IPS DF 4.7 (cell line): ENCODE measurements around the gene ACSF3.
"Not testable (repeated sequence)": the region's sequence is repeated elsewhere in the genome, so short reads cannot be mapped to it uniquely, and the experiment has no call there.

Source experiments
- DNase-seq: peaks from one replicate; pipeline ENCODE4 v3.0.0-alpha.2; 2013; ENCODE audit warnings: low spot score; ENCODE audit errors: extremely low read depth

ACSF3 gene

DNA sequence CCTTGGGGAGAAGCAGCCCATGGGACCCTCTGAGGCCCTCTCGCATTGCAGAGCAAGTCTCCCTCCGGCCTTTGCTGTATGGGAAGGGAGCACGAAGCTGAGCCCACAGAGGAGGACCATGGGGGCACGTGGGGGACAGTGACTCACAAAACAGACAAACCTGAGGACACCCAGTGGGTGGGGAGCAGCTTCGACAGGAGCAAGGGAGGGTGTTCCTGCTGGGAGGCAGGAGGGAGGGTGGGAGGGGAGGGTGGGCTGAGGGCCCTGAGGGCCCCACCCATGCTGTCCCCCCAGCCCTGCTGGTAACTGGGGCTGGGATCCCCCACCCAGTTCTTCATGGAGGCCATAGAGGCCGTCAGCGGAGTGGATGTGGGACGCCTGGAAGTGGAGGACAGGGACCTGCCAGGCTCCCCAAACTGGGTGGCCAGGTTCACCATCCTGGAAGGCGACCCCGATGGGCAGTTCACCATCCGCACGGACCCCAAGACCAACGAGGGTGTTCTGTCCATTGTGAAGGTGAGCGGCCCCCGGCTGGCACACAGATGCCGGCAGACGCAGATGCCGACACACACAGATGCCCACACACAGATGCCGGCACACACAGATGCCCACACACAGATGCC, 94.2 kb downstream of the ACSF3 start:
- DNase-seq = no peak

DNA sequence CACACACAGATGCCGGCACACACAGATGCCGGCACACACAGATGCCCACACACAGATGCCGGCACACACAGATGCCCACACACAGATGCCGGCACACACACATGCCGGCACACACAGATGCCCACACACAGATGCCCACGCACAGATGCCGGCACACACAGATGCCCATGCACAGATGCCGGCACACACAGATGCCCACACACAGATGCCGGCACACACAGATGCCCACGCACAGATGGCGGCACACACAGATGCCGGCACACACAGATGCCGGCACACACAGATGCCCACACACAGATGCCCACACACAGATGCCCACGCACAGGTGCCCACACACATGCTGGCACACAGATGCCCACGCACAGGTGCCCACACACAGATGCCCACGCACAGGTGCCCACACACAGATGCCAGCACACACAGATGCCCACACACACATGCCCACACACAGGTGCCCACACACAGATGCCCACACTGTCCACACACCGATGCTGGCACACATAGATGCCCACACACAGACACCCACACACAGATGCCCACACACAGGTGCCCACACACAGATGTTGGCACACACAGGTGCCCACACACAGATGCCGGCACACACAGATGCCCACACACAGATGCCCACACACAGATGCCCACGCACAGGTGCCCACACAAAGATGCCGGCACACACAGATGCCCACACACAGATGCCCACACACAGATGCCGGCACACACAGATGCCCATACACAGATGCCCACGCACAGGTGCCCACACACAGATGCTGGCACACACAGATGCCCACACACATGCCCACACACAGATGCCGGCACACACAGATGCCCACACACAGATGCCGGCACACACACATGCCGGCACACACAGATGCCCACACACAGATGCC, 95.1 kb downstream of the ACSF3 start:
- not testable (repeated sequence) for DNase-seq

DNA sequence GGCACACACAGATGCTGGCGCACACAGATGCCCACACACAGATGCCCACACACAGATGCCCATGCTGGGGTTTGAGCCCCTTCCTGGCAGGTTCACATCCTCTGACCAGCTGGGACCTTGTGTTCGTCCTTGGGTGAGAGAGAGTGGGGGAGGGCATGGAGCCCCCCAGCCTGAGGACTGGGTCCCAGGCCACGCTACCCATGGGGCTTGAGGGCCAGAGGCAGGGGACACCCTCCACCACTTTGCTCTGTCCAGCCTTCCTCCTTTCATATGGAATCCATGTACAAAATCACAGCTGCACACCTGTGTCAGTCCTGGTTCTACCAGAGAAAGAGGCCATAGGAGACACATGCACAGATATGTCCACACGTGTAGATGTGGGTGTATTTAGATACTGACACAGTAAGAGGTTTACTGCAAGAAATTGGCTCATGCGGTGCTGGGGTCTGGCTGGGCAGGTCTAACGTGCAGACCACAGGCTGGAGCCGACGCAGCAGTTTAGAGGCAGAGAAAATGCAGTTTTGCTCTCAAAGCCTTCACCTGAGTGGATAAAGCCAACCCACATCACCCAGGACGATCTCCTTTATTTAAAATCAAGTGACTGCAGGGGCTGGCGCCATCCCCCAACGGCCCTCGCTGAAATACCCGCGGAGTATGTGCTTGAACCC, 95.8 kb downstream of the ACSF3 start:
- no peak for DNase-seq

DNA sequence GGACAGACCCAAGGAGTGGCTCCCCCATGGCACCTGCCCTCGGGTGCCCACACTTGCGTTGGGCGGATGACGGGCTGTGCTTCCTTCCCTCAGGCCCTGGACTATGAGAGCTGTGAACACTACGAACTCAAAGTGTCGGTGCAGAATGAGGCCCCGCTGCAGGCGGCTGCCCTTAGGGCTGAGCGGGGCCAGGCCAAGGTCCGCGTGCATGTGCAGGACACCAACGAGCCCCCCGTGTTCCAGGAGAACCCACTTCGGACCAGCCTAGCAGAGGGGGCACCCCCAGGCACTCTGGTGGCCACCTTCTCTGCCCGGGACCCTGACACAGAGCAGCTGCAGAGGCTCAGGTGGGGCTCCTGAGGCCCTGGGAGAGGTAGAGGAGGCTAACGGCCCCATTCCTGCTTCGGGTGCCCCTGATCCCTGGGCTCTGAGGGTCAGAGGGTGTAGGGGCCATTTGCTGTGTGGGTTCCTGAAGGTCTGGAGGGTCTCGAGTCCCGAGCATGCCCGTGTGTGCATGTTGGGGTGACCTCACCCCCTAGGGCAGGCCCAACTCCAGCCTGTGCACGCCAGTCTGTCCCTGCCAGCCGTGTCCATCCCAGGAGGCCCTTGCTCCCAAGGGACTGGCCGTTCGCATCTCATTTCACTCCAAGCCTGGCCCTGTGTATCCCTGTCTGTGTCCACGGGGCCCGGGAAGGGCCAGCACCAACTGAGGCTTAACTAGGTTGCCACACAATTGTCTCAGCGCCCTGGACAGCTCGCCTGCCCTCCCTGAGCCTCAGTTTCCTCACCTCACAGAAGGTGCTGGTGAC, 96.7 kb downstream of the ACSF3 start:
- DNase-seq = no peak

DNA sequence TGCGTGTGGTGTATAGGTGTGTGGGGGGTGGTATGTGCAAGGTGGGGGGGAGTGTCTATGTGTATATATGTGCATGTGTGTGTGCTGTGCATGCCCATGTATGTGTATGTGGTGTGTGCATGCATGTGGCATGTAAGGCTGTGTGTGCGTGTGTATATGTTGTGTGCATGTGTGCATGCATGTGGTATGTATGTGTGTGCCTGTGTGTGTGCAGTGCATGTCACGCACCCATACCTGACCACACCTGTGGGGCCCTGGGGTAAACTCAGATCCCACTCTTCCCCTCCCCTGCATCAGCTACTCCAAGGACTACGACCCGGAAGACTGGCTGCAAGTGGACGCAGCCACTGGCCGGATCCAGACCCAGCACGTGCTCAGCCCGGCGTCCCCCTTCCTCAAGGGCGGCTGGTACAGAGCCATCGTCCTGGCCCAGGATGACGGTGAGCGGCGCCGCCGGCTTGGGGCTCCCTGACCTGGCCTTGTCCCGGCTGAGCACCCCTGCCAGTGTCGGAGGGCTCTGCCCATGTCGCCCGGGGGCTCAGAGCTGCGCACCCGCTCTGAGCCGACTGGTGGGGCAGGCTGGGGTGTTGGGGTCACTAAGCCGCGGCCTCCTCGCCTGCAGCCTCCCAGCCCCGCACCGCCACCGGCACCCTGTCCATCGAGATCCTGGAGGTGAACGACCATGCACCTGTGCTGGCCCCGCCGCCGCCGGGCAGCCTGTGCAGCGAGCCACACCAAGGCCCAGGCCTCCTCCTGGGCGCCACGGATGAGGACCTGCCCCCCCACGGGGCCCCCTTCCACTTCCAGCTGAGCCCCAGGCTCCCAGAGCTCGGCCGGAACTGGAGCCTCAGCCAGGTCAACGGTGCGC, 97.6 kb downstream of the ACSF3 start:
- no peak for DNase-seq

DNA sequence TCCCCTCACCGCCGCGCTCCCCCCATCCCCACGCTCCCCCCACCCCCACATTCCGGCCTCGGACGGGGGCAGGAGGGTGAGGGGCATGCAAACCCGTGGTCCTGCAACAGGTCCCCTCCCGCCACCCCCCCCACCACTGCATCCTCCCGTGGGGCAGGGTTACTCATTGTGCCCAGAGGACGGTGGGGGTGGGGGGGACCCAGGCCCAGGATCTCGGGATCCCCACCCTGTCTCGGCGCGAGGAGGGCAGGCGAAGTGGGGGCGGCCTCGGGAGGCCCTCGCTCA, 98.2 kb downstream of the ACSF3 start:
- no peak for DNase-seq

DNA sequence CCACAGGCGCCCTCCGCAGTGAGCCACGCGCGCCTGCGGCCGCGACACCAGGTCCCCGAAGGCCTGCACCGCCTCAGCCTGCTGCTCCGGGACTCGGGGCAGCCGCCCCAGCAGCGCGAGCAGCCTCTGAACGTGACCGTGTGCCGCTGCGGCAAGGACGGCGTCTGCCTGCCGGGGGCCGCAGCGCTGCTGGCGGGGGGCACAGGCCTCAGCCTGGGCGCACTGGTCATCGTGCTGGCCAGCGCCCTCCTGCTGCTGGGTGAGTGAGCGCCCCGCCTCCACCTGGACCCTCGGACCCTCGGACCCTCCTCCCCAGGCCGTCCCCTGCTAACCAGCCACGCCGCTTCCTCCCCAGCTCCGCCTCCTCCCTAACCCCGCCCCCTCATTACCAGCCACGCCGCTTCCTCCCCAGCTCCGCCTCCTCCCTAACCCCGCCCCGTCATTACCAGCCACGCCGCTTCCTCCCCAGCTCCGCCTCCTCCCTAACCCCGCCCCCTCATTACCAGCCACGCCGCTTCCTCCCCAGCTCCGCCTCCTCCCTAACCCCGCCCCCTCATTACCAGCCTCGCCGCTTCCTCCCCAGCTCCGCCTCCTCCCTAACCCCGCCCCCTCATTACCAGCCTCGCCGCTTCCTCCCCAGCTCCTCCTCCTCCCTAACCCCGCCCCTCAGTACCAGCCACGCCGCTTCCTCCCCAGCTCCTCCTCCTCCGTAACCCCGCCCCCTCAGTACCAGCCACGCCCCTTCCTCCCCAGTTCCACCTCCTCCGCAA, 98.7 kb downstream of the ACSF3 start:
- DNase-seq = not testable (repeated sequence)

DNA sequence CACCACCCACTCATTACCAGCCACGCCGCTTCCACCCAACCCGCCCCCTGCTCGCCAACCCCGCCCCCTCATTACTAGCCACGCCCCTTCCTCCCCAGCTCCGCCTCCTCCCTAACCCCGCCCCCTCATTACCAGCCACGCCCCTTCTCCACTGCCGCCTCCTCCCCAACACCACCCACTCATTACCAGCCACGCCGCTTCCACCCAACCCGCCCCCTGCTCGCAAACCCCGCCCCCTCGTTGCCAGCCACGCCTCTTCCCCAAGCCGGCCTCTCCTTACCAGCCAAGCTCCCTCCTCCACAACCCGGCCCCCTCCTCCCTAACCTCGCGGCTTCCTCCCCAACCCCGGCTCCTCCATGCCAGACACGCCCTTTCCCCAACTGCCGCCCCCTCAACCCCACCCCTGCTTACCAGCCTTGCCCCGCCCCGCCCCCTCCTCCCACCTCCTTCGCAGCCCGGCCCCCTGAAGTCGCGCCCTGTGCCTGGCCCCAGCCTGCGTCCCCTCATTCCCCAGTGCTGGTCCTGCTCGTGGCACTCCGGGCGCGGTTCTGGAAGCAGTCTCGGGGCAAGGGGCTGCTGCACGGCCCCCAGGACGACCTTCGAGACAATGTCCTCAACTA, 99.4 kb downstream of the ACSF3 start:
- DNase-seq = no peak

DNA sequence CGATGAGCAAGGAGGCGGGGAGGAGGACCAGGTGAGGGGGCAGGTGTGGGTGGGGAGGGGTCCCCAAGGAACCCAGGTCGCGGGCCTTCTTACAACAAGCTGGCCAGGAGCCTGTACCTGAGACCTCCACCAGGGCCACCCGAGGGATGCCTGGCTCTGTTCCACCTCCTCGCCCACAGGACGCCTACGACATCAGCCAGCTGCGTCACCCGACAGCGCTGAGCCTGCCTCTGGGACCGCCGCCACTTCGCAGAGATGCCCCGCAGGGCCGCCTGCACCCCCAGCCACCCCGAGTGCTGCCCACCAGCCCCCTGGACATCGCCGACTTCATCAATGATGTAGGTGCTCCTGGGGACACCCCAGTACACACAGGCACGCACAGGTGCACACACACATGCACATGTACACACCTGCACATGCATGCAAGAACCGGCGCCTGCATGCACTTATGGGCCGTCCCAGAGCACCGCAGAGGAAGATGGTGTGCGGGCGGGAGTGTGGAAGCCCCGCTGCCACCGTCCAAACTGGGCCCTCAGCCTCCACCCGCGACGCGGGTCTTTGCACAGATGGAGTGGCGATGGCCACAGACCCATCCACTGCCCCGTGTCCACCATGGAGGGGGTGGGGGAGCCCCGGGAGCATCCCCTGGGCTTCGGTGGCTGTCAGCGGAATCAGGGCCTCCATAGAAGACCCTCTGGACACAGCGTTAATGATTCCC, 100.1 kb downstream of the ACSF3 start:
- no peak for DNase-seq

DNA sequence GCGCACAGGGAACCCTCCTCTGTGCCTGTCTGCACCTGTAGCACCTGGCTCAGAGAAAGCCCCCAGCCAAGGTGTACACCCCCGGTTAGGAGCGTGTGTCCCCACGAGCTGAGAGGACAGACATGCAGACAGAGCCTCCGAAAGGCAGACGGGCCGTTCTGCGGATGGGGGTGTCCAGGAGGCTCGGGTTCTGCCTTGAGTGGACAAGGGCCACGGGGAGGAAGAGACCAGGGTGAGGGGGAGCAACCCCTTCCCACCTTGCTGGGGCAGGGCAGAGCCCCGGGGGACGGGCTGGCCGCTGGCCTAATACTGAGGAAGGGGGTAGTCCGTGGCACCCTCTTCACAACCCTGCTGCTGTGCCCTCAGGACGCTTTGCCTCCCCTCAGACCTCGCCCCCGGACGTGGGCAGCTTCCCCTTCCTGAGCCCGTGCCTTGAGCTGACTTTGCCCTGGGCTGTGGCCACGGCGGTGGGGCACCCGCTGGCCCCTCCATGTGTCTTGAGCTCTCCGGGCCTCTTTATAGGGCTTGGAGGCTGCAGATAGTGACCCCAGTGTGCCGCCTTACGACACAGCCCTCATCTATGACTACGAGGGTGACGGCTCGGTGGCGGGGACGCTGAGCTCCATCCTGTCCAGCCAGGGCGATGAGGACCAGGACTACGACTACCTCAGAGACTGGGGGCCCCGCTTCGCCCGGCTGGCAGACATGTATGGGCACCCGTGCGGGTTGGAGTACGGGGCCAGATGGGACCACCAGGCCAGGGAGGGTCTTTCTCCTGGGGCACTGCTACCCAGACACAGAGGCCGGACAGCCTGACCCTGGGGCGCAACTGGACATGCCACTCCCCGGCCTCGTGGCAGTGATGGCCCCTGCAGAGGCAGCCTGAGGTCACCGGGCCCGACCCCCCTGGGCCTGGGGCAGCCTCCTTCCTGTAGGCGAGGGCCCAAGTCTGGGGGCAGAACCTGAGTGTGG, 101.0 kb downstream of the ACSF3 start:
- DNase-seq = no peak

DNA sequence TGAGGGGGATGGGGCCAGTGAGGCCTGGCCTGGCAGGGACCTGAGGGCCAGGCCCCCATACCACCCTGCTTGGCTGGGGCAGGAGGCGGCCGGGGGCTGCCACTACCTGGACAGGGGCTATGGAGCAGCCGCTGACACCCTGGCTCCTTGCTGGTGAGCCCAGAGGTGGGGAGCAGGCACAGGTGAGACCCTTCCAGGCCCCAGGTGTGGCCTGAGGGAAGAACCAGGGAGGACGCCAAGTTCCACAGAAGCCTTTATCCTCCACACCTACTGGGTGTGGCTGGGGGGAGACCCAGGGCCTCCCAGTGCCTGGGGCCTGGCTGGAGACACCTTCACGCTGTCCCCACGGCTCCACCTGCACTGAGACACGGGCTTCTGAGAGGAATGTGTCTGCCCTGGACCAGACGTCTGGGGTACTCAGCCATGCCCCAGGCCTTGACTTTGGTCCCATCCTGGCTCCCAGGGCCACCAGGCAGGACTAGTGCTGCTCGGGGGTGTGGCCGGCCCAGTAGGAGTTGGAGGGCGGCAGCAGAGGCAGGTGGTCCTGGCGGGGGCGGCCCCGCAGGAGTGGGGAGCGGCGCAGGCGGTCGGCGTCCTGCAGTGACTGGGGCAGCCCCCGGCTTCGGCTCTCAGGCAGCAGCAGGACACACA, 102.0 kb downstream of the ACSF3 start:
- DNase-seq = no peak

DNA sequence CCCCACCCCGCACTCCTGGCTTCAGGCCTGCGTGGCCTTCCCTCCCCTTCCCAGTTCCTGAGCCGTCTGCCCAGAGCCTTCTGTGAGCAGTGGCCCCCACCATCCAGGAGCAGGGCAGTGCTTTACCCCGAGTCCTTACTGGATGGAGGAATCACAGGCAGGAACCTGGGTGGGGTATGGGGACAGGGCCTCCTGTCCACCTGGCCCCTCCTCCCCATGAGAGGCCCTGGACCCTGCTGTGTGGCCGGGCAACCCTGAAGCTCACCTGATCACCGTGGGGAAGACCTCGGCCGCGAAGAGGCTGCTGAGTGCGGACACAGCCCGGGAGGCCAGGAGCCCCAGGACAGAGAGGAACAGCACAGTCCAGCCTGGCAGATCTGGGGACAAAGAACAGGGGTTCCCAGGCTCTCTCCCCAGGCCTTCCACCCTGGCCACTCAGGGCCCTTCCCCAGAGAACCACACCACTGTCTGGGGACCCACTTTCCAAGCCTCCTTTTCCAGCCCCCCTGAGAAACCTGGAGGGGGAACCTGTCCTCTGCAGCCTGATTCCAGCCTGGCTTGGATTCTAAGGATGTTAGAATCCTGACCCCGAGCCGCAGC, 103.5 kb downstream of the ACSF3 start:
- no peak for DNase-seq

DNA sequence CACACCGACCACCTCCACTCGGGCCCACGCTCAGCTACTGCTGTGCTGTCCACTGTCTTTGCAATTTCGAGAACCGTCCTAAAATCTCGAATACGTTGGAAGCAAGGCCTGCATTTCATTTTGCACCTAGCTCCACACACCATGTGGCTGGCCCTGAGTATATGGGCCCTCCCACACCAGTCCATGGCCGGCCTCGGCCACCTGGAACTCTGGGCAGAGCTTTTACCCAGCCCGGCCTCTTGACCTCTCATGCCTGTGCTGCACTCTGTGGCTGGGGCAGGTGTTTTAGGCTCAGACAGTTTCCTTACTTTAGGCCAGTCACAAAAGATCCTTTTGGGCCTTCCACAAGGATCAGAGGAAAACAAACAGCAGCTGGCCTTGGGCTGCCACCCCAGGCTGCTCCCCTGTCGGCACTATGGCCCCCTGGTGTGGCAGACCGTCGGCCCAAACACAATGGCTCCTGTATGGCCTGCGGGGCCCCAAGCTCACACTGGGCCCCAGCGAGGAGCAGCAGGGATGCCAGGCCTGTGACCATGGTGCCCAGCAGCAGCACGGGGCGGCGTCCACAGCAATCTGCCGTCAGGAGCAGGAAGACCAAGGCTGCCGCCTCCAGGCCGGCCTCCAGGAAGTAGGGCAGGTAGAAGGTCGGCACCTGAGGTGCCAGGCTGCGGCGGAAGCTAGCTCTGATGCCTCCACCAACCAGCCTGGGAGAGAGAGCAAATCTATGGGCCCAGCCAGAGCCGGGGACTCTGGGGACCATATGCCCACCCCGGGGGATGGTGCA, 104.2 kb downstream of the ACSF3 start:
- no peak for DNase-seq

DNA sequence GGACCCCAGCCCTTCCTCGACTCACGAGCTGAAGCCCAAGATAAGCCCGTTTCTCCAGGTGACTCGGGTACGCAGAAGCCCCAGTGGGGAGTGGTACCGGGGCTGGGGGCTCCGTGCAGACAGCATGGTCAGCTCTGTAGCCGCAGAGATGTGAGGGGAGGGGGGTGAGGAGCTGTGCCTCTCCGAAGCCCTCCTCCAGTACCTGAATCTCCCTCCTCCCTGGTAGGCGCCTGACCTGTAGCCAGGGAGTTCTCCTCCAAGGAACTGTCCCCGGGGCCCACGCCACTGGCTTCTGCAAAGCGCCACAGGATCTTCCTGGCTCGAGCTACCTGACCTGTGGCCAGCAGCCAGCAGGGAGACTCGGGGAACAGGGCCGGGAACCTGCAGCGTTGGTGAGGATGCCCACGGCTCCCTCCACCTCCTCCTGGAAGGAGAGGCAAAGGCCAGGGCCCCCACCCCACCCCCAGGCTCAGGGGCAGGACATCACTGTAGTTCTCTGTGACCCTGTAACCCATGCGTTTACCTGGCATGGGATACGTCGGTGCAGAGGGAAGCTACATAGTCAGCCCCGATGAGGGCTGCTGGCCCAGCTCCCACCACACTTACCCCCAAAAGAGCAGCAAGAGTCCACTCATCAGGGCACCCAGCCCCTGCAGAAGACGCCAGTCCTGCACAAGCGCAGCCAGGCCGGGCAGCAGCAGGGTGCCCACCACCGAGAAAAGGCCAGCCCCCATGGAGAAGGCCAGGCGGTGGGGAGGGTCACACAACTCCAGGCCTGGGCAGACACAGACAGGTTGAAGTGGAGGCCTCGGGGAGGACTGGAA, 105.0 kb downstream of the ACSF3 start:
- DNase-seq = no peak
